Endometrial microvascular endothelial cells (primary cell): ENCODE data around the gene SLC30A1. TPM values are rescaled to one million over a fixed set of nuclear protein-coding genes. Genes with fewer than 3 reads are reported as not detected.
"Not testable (repeated sequence)": the region's sequence is repeated elsewhere in the genome, so short reads cannot be mapped to it uniquely, and the experiment has no call there.

Experiments
- in situ Hi-C: cut with HindIII; loops from 2 replicates; pipeline ENCODE4 v1.10.0; 2017; ENCODE audit warnings: low sequenced_read_pairs, low pct_unique_long_range_greater_than_20kb; ENCODE audit errors: inconsistent ontology term
- total RNA-seq: library from RNA; depleted of rRNA; stranded (reverse); fragments of >200 nt; gene quantifications from one replicate; pipeline ENCODE4 v1.2.3, GENCODE V29; 2015; ENCODE audit errors: inconsistent ontology term

Gene SLC30A1
- total RNA-seq, 1 donor from 2014 or later, result 17.7 TPM

GRCh38 chr1:211559222-211560010 is 19.5 kb downstream of the SLC30A1 start:
- in situ Hi-C loops, result no loop called here

GRCh38 chr1:211557894-211558625 is 20.9 kb downstream of the SLC30A1 start:
- in situ Hi-C loops, result no loop called here

- in situ Hi-C loops, result no loop called here
These were observed 25.4 kb downstream of the SLC30A1 start for GRCh38 chr1:211553549-211553948.

GRCh38 chr1:211551638-211552460 is 27.1 kb downstream of the SLC30A1 start:
- in situ Hi-C loops, result no loop called here

- in situ Hi-C loops, result no loop called here
These were observed 29.8 kb downstream of the SLC30A1 start for GRCh38 chr1:211549092-211549711.

GRCh38 chr1:211548321-211549091 is 30.5 kb downstream of the SLC30A1 start:
- in situ Hi-C loops, result no loop called here

- in situ Hi-C loops, result no loop called here
These were observed 31.3 kb downstream of the SLC30A1 start for GRCh38 chr1:211547710-211548109.

GRCh38 chr1:211546543-211546942 is 32.4 kb downstream of the SLC30A1 start:
- in situ Hi-C loops, result no loop called here

GRCh38 chr1:211543025-211543424 is 35.9 kb downstream of the SLC30A1 start:
- in situ Hi-C loops, result no loop called here

GRCh38 chr1:211541720-211542477 is 37.1 kb downstream of the SLC30A1 start:
- in situ Hi-C loops, result no loop called here

GRCh38 chr1:211541278-211541677 is 37.7 kb downstream of the SLC30A1 start:
- in situ Hi-C loops, result no loop called here

GRCh38 chr1:211540824-211541223 is 38.1 kb downstream of the SLC30A1 start:
- in situ Hi-C loops, result not testable (repeated sequence)

GRCh38 chr1:211538287-211538686 is 40.7 kb downstream of the SLC30A1 start:
- in situ Hi-C loops, result no loop called here

- in situ Hi-C loops, result no loop called here
These were observed 41.7 kb downstream of the SLC30A1 start for GRCh38 chr1:211537253-211537652.

- in situ Hi-C loops, result no loop called here
These were observed 42.4 kb downstream of the SLC30A1 start for GRCh38 chr1:211536606-211537005.

- in situ Hi-C loops, result no loop called here
These were observed 43.6 kb downstream of the SLC30A1 start for GRCh38 chr1:211535346-211535745.

GRCh38 chr1:211534545-211535291 is 44.2 kb downstream of the SLC30A1 start:
- in situ Hi-C loops, result no loop called here
